Mesendoderm (in vitro differentiated cells): ENCODE data around the gene TBC1D4.
A peak's percentile ranks its signal among the peaks of the same experiment; 100 is the strongest.
"Not testable (repeated sequence)": the region's sequence is repeated elsewhere in the genome, so short reads cannot be mapped to it uniquely, and the experiment has no call there.

Source experiments
- DNase-seq: peaks from one replicate; pipeline ENCODE4 v3.0.0; 2013
- H2AK5ac ChIP-seq: 2 replicates; pipeline ENCODE4 v1.6.1; 2013; ENCODE audit warnings: low read length, inconsistent platforms
- H2BK120ac ChIP-seq: 2 replicates; pipeline ENCODE4 v1.6.1; 2013; ENCODE audit warnings: low read depth, mild to moderate bottlenecking, low read length, moderate library complexity, mixed read lengths
- H2BK15ac ChIP-seq: replicated peaks from 2 replicates; pipeline ENCODE4 v1.6.1; 2013; ENCODE audit warnings: low read depth, mild to moderate bottlenecking, moderate library complexity
- H2BK5ac ChIP-seq: 2 replicates; pipeline ENCODE4 v1.6.1; 2013; ENCODE audit warnings: low read length, inconsistent platforms
- H3K18ac ChIP-seq: 2 replicates; pipeline ENCODE4 v1.6.1; 2013; ENCODE audit warnings: mild to moderate bottlenecking, low read length, mixed read lengths
- H3K23ac ChIP-seq: one replicate; pipeline ENCODE4 v1.6.1; 2013; ENCODE audit warnings: low read length
- H3K27ac ChIP-seq: 2 replicates; pipeline ENCODE4 v1.5.1; 2013; ENCODE audit warnings: low read depth, mild to moderate bottlenecking, inconsistent platforms, low read length, moderate library complexity
- H3K27me3 ChIP-seq: 2 replicates; pipeline ENCODE4 v1.6.1; 2013; ENCODE audit warnings: low read length, control low read depth, mild to moderate bottlenecking, inconsistent platforms; ENCODE audit not compliant: insufficient read depth, poor library complexity
- H3K36me3 ChIP-seq: 2 replicates; pipeline ENCODE4 v1.6.1; 2013; ENCODE audit warnings: low read length, inconsistent platforms; ENCODE audit not compliant: control insufficient read depth, insufficient read depth
- H3K4ac ChIP-seq: one replicate; pipeline ENCODE4 v1.6.1; 2013; ENCODE audit warnings: low read depth, mild to moderate bottlenecking, low read length, moderate library complexity
- H3K4me1 ChIP-seq: 2 replicates; pipeline ENCODE4 v1.6.1; 2013; ENCODE audit warnings: low read depth, low read length, inconsistent platforms; ENCODE audit not compliant: control insufficient read depth
- H3K4me2 ChIP-seq: 2 replicates; pipeline ENCODE4 v1.6.1; 2013; ENCODE audit warnings: low read length
- H3K4me3 ChIP-seq: 2 replicates; pipeline ENCODE4 v1.5.1; 2013; ENCODE audit warnings: mild to moderate bottlenecking, low read length
- H3K56ac ChIP-seq: one replicate; pipeline ENCODE4 v1.6.1; 2013; ENCODE audit warnings: low read length
- H3K79me1 ChIP-seq: 2 replicates; pipeline ENCODE4 v1.6.1; 2013; ENCODE audit warnings: low read length, inconsistent platforms
- H3K79me2 ChIP-seq: 2 replicates; pipeline ENCODE4 v1.6.1; 2013; ENCODE audit warnings: mild to moderate bottlenecking, low read length; ENCODE audit not compliant: control insufficient read depth, insufficient read depth
- H3K9ac ChIP-seq: 2 replicates; pipeline ENCODE4 v1.6.1; 2013; ENCODE audit warnings: low read length, inconsistent platforms
- H4K5ac ChIP-seq: one replicate; pipeline ENCODE4 v1.6.1; 2013; ENCODE audit warnings: low read length
- H4K8ac ChIP-seq: one replicate; pipeline ENCODE4 v1.6.1; 2013; ENCODE audit warnings: low read depth, mild to moderate bottlenecking, control low read depth, low read length, moderate library complexity
- whole genome bisulfite sequencing: extraction: QIAGEN DNeasy Blood & Tissue Kit; methylation state at CpG from one replicate; pipeline ENCODE4 v1.1.7; 2013; ENCODE audit warnings: low lambda C conversion rate, missing lambda C conversion rate; ENCODE audit not compliant: insufficient coverage; ENCODE audit errors: extremely low coverage; 5-methylcytosine and 5-hydroxymethylcytosine counted together

Gene TBC1D4

GRCh38 chr13:75357576-75358289 lies 124.2 kb downstream of the TBC1D4 start:
- WGBS: no CpG with 5 or more reads among the region's 6 CpGs
- peak; percentile 86 for DNase-seq
- Histone ChIP-seq H3K27me3 (no peaks in the 10 kb centered on the region), H3K4me1 (no peaks in the 10 kb centered on the region), H4K8ac (no peak overlapping the region), H3K27ac (no peak overlapping the region), H3K9ac (no peak overlapping the region), H3K79me1 (no peaks in the 10 kb centered on the region), H2BK120ac (no peak overlapping the region), H4K5ac (no peak overlapping the region), H3K56ac (no peak overlapping the region), H2BK5ac (no peak overlapping the region), H3K36me3 (no peaks in the 10 kb centered on the region), H3K4me2 (no peak overlapping the region), H2BK15ac (no peak overlapping the region), H3K4ac (no peak overlapping the region), H3K79me2 (no peaks in the 10 kb centered on the region), H3K23ac (no peak overlapping the region), H3K4me3 (no peak overlapping the region), H2AK5ac (no peak overlapping the region), H3K18ac (no peak overlapping the region)

- H2BK120ac ChIP-seq: no peak overlapping the region
- H4K8ac ChIP-seq: no peak overlapping the region
- no peak overlapping the region for H3K4me2 ChIP-seq
- DNase-seq: no peak
- H3K27me3 ChIP-seq: no peaks in the 10 kb centered on the region
- H2BK15ac ChIP-seq: no peak overlapping the region
- no peak overlapping the region for H4K5ac ChIP-seq
- H3K4ac ChIP-seq: no peak overlapping the region
- H3K56ac ChIP-seq: no peak overlapping the region
- H2AK5ac ChIP-seq: no peak overlapping the region
- no peaks in the 10 kb centered on the region for H3K79me1 ChIP-seq
- no peak overlapping the region for H3K18ac ChIP-seq
- H3K36me3 ChIP-seq: no peaks in the 10 kb centered on the region
- H3K4me1 ChIP-seq: no peaks in the 10 kb centered on the region
- no peak overlapping the region for H3K23ac ChIP-seq
- no peaks in the 10 kb centered on the region for H3K79me2 ChIP-seq
- H3K9ac ChIP-seq: no peak overlapping the region
- no peak overlapping the region for H2BK5ac ChIP-seq
- no CpG with 5 or more reads among the region's 3 CpGs for WGBS
- no peak overlapping the region for H3K4me3 ChIP-seq
- no peak overlapping the region for H3K27ac ChIP-seq
Measured at GRCh38 chr13:75356421-75356820, 125.5 kb downstream of the TBC1D4 start.

GRCh38 chr13:75355609-75356008 lies 126.4 kb downstream of the TBC1D4 start:
- Histone ChIP-seq H3K79me2 (no peaks in the 10 kb centered on the region), H3K27ac (no peak overlapping the region), H3K56ac (no peak overlapping the region), H3K23ac (no peak overlapping the region), H2BK120ac (no peak overlapping the region), H4K5ac (no peak overlapping the region), H3K4ac (no peak overlapping the region), H3K9ac (no peak overlapping the region), H3K4me2 (no peak overlapping the region), H2BK5ac (no peak overlapping the region), H3K4me3 (no peak overlapping the region), H3K27me3 (no peaks in the 10 kb centered on the region), H2BK15ac (no peak overlapping the region), H3K18ac (no peak overlapping the region), H3K79me1 (no peaks in the 10 kb centered on the region), H3K4me1 (no peaks in the 10 kb centered on the region), H3K36me3 (no peaks in the 10 kb centered on the region), H2AK5ac (no peak overlapping the region), H4K8ac (no peak overlapping the region)
- no peak for DNase-seq

GRCh38 chr13:75353781-75354193 lies 128.2 kb downstream of the TBC1D4 start:
- Histone ChIP-seq H4K5ac (no peak overlapping the region), H3K36me3 (no peaks in the 10 kb centered on the region), H2AK5ac (no peak overlapping the region), H3K18ac (no peak overlapping the region), H3K4me1 (no peaks in the 10 kb centered on the region), H2BK120ac (no peak overlapping the region), H3K4me3 (no peak overlapping the region), H2BK15ac (no peak overlapping the region), H3K27ac (no peak overlapping the region), H3K4me2 (no peak overlapping the region), H2BK5ac (no peak overlapping the region), H3K9ac (no peak overlapping the region), H3K27me3 (no peaks in the 10 kb centered on the region), H3K56ac (no peak overlapping the region), H3K23ac (no peak overlapping the region), H4K8ac (no peak overlapping the region), H3K79me2 (no peaks in the 10 kb centered on the region), H3K79me1 (no peaks in the 10 kb centered on the region), H3K4ac (no peak overlapping the region)
- no CpG with 5 or more reads among the region's 6 CpGs for WGBS
- DNase-seq: no peak

GRCh38 chr13:75352641-75353327 lies 129.2 kb downstream of the TBC1D4 start:
- Histone ChIP-seq H2BK5ac (no peak overlapping the region), H4K5ac (no peak overlapping the region), H2BK120ac (no peak overlapping the region), H3K56ac (no peak overlapping the region), H3K36me3 (no peaks in the 10 kb centered on the region), H2AK5ac (no peak overlapping the region), H3K79me2 (no peaks in the 10 kb centered on the region), H3K27ac (no peak overlapping the region), H3K4me3 (no peak overlapping the region), H3K27me3 (no peaks in the 10 kb centered on the region), H4K8ac (no peak overlapping the region), H3K79me1 (no peaks in the 10 kb centered on the region), H3K9ac (no peak overlapping the region), H3K4me1 (no peaks in the 10 kb centered on the region), H3K23ac (no peak overlapping the region), H3K4ac (no peak overlapping the region), H2BK15ac (no peak overlapping the region), H3K4me2 (no peak overlapping the region), H3K18ac (no peak overlapping the region)
- no CpG with 5 or more reads among the region's 3 CpGs for WGBS
- DNase-seq: no peak

GRCh38 chr13:75351538-75351937 lies 130.4 kb downstream of the TBC1D4 start:
- DNase-seq, H3K27me3 ChIP-seq, H2BK15ac ChIP-seq, H3K4me2 ChIP-seq, H3K4ac ChIP-seq, H3K4me3 ChIP-seq, H3K23ac ChIP-seq, H2AK5ac ChIP-seq, H3K18ac ChIP-seq, H3K4me1 ChIP-seq, H4K5ac ChIP-seq, H3K56ac ChIP-seq, H2BK5ac ChIP-seq, H3K79me2 ChIP-seq, H3K36me3 ChIP-seq, H3K27ac ChIP-seq, H4K8ac ChIP-seq, H3K9ac ChIP-seq, H2BK120ac ChIP-seq, H3K79me1 ChIP-seq: not testable (repeated sequence)
- WGBS: no CpG with 5 or more reads among the region's 3 CpGs
